Measurements from ENCODE around the gene TUBGCP6. TPM values are rescaled to one million over a fixed set of nuclear protein-coding genes. Genes with fewer than 3 reads are reported as not detected.
"Not testable (repeated sequence)": the region's sequence is repeated elsewhere in the genome, so short reads cannot be mapped to it uniquely, and the experiment has no call there.

TUBGCP6 gene
- total RNA-seq, 1 donor from 2014 or later = 65.9 TPM

- Mint-ChIP-seq H3K27ac (no peak overlapping the region), H3K4me3 (no peak overlapping the region), H3K9me3 (peaks cover 6% of the 10 kb centered on the region), H3K36me3 (peaks cover 29% of the 10 kb centered on the region), H3K4me1 (peaks cover 1% of the 10 kb centered on the region), H3K27me3 (ENCODE audit: low read depth) (no peaks in the 10 kb centered on the region)
- DNase-seq (ENCODE audit: low spot score in 2 of 2, unreplicated experiment in 2 of 2) = no peak
- no peak for TF ChIP-seq CTCF (IDR thresholded peaks at IDR 0.05; ENCODE audit: unreplicated experiment)
Observed at GRCh38 chr22:50207383-50208140, 37.3 kb downstream of the TUBGCP6 start.

GRCh38 chr22:50206599-50206998 lies 38.2 kb downstream of the TUBGCP6 start:
- Mint-ChIP-seq H3K9me3 (peaks cover 6% of the 10 kb centered on the region), H3K36me3 (peaks cover 22% of the 10 kb centered on the region), H3K4me3 (no peak overlapping the region), H3K27ac (no peak overlapping the region), H3K27me3 (ENCODE audit: low read depth) (no peaks in the 10 kb centered on the region), H3K4me1 (peaks cover 10% of the 10 kb centered on the region)
- TF ChIP-seq CTCF (IDR thresholded peaks at IDR 0.05; ENCODE audit: unreplicated experiment) = peak; percentile 22
- DNase-seq (ENCODE audit: low spot score in 2 of 2, unreplicated experiment in 2 of 2) = no peak

- no peak overlapping the region for H3K27ac Mint-ChIP-seq
- no peaks in the 10 kb centered on the region for H3K27me3 Mint-ChIP-seq (ENCODE audit: low read depth)
- H3K4me1 Mint-ChIP-seq = peaks cover 10% of the 10 kb centered on the region
- DNase-seq (ENCODE audit: low spot score in 2 of 2, unreplicated experiment in 2 of 2) = no peak
- H3K9me3 Mint-ChIP-seq = peaks cover 6% of the 10 kb centered on the region
- no peak overlapping the region for H3K4me3 Mint-ChIP-seq
- no peak for TF ChIP-seq CTCF (IDR thresholded peaks at IDR 0.05; ENCODE audit: unreplicated experiment)
- H3K36me3 Mint-ChIP-seq = peaks cover 18% of the 10 kb centered on the region
Observed at GRCh38 chr22:50205781-50206569, 38.8 kb downstream of the TUBGCP6 start.

GRCh38 chr22:50204998-50205397 lies 39.8 kb downstream of the TUBGCP6 start:
- not testable (repeated sequence) for H3K4me1 Mint-ChIP-seq; H3K27me3 Mint-ChIP-seq (ENCODE audit: low read depth); H3K4me3 Mint-ChIP-seq; H3K27ac Mint-ChIP-seq; H3K9me3 Mint-ChIP-seq; DNase-seq (ENCODE audit: low spot score in 2 of 2, unreplicated experiment in 2 of 2)
- H3K36me3 Mint-ChIP-seq = peaks cover 16% of the 10 kb centered on the region

- DNase-seq (ENCODE audit: low spot score in 2 of 2, unreplicated experiment in 2 of 2) = no peak
- Mint-ChIP-seq H3K27me3 (ENCODE audit: low read depth) (no peaks in the 10 kb centered on the region), H3K27ac (no peak overlapping the region), H3K36me3 (peaks cover 12% of the 10 kb centered on the region), H3K4me1 (peaks cover 13% of the 10 kb centered on the region), H3K9me3 (peaks cover 6% of the 10 kb centered on the region), H3K4me3 (no peak overlapping the region)
- TF ChIP-seq CTCF (IDR thresholded peaks at IDR 0.05; ENCODE audit: unreplicated experiment) = no peak
Observed at GRCh38 chr22:50204571-50204970, 40.3 kb downstream of the TUBGCP6 start.

- DNase-seq (ENCODE audit: low spot score in 2 of 2, unreplicated experiment in 2 of 2) = no peak
- H3K36me3 Mint-ChIP-seq = peaks cover 12% of the 10 kb centered on the region
- H3K27me3 Mint-ChIP-seq (ENCODE audit: low read depth) = no peaks in the 10 kb centered on the region
- H3K4me1 Mint-ChIP-seq = peaks cover 16% of the 10 kb centered on the region
- H3K27ac Mint-ChIP-seq = no peak overlapping the region
- peaks cover 6% of the 10 kb centered on the region for H3K9me3 Mint-ChIP-seq
- H3K4me3 Mint-ChIP-seq = no peak overlapping the region
- TF ChIP-seq CTCF (IDR thresholded peaks at IDR 0.05; ENCODE audit: unreplicated experiment) = no peak
Observed at GRCh38 chr22:50203288-50203687, 41.5 kb downstream of the TUBGCP6 start.

Measured in mesothelial cell of epicardium (in vitro differentiated cells).